ENCODE results near the gene ISM1.

Gene ISM1

DNA sequence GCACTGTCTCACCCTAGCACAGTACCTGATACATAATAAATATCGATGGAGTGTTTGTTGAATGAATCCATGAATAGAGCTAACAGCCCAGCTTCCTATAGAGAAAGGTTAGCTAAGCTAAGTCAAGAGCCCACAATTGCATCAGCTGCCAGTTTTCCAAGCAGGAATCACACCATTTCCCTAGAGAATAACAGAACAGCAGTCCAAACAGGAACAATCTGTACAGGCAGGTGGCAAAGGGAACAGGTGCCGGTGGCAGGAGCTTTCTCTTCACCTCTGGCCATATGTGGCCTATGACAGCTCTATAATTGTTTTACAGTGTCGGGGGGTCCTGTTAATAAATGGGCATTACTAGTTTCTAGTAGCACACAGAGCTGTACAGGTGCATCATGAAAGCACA lies 38.8 kb downstream of the ISM1 start:
- DNase-seq = peak; percentile 78

DNA sequence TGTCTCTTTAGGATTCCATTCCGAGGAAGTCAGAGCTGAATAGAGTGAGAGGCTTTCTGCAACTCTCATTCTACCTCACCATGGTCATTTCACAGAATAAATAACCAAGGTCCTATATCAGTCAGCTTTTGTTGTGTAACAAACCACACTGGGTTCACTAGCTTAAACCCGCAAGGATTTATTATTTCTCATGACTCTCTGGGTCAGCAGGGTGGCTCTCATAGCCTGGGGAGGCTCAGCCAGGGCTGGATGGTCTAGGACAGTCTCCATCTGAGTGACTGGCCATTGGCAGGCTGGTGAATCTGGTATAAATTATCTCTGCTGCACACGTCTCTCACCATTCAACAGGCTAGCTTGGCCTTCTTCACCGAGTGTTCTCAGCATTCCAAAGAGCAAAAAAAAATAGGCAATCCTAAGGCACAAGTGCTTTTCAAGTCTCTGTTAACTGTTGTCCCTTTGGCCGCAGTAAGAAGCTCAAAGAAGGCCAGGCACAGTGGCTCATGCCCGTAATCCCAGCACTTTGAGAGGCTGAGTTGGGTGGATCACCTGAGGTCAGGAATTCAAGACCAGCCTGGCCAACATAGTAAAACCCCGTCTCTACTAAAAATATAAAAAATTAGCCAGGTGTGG lies 39.7 kb downstream of the ISM1 start:
- no peak for DNase-seq

DNA sequence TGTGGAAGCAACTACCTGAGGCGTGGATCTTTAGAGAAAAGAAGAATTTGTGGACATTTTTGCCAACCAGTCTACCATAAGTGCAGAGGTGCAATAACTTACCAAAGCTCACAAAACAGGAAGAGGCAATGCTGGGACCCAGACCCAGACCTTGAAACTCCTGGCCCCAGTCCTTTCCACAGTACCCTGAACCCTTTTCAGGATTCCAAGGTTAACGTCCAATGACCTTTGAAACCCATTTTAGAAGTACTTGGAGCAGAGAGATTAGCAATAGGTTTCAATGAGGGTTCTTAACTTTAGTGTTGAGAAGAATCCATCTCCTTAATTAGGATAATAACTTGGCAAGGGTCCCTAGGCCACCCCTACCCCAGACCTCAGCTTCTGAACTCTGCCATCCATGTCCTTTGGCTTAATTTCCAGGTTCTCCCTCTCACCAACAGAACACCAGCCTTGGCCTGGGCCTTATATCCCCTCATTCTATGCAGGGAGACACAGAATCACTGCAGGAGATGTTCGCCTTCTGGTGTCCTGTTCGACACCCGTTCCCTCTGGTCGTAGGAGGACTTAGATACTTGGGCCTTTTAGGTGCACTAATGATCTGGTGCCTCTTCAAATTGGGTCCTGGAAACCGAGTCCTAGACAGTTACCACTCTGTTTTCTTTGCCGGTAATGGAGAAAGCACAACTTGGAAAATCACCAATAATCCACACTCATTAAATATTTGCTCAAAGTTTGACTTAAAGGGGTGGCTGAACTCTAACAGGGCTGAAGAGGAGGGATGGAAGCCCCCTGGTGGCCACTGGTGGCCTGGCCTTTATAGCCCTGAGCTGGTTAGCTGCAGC lies 40.6 kb downstream of the ISM1 start:
- DNase-seq = peak; percentile 60

DNA sequence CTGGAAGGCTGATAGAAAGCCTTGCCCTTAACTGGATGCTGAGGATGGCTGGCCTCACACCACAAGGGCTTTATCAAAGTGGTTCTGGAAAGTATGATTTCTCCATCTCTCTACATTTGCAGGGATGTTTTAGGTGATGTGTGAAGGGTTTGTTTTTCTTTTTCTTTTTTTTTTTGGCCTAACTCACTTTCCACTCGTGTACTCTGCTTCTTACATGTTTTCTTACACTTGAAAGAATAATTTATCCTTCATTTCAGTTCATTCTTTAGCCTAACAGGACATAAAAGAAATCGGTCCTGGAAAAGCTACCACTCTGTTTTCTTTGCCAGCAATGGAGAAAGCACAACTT lies 41.2 kb downstream of the ISM1 start:
- no peak for DNase-seq

DNA sequence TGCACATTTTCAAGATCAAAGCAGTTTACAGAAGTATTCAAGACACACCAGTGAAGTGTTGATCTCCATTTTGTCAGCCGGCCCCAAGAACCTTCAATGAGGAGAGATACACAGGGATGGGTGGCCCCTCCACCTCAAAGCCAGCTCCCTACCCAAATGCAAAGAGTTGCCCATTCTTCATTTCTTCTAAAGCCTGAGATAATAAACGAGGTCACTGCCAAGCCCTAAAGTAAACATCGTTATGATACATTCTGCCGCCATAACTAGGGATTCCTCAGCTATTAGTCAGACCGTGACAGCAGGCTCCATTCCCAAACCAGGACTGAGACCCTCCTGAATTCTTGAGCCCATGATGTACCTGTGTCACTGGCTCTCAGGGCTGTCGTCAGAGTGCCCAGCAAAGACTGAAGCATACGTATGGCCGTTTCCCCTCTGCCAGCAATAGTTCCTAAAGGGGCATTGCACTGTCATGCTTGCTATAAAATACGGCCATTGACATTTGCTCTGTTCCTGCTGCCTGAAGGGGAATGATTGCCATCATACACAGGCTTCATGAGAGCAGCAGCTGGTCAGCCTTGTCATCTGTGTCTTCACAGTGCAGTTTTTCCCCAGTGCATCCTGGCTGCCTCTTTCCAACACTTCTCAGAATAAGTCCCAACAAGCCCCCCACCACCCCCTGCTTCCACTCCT lies 41.7 kb downstream of the ISM1 start:
- DNase-seq = peak; percentile 34

DNA sequence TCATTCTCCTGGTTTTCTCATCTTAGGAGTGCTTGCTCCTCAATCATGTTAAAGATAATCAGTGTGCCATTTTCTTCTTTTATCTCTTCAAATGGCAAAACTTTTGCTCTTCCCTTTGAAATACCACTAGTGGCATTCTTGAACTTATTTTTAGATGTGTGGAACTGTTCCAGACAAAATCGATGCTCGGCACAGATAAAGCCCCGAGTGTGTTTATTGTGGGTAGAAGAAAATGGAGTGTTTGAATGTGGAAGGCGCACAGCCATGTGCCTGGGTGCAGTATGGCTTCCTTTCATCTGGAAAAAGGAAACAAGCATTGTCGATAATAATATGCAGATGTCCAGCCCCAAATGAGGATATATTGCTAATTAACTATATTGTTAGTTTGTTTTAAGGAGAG lies 42.4 kb downstream of the ISM1 start:
- DNase-seq = no peak

DNA sequence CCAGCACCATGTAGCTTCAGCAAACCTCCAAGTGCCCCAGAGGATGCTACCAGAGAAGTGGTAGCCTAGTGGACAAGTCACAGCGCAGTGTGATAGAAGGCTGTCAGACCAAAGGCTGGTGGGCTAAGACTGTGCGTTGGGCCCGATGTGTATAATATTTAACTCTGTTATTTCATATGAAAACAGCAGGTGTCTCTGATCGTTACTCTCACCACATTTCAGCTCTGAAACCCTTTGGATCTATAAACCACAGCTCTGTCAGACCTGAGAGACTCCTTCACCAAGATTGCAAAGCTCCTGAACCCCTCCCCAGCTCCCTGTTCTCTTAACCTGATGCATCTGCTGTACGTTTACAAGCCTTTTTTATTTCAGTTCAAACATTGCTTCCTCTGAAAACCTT lies 43.8 kb downstream of the ISM1 start:
- no peak for DNase-seq

DNA sequence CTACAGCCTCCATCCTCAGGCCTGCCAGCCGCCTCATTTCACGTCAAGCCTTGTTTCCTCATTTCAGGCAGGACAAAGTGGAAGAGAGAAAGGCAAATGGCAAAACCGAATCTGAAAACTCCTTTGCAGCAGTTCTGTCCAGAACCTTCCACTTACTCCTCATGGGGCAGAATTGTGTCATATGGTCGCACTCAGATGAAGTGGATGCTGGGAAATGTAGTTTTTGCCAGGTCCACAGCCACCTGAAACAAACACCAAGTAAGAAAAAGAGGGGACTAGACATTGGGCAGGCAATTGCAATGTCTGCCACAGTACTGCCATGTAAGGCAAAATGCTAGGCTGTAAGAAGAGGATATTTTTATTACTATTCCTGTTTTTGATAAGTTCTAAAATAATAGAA lies 44.9 kb downstream of the ISM1 start:
- no peak for DNase-seq

DNA sequence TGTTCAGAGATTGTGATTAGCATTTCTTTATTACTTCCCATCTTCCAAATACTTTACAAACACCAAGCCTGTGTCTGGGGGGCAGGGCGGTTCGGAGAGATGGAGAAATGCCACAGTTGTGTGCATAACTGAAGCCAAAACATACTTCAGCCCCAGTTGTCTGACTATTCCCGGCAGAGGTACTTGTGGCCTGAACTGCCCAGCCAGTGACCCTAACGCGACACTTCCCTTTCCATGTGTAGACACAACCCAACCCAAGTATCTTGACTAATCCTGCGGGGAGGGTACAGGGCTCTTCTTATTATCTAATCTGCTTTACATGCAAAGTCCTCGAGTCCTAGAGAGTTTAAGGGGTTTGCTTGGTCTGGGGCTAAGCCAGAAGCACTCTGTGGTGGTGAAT lies 46.2 kb downstream of the ISM1 start:
- no peak for DNase-seq

DNA sequence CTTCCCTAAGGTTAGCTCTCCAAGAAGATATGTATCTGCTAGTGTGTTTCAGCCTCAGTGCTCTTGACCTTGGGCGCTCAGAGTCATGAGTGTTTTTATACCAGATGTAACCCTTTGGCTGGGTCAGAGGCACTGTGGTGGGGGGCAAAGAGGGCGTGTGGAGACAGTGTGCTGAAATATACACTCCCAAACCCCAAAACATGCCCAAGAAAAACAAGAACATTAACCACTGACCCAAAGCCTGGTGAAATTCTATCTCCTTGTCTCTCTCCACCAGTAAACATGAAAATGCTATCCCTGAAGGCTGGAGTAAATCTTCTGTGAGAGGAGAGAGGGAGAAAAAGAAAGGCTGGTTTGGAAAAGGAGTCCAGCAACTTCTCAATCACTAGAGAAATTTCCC lies 47.9 kb downstream of the ISM1 start:
- DNase-seq = no peak

DNA sequence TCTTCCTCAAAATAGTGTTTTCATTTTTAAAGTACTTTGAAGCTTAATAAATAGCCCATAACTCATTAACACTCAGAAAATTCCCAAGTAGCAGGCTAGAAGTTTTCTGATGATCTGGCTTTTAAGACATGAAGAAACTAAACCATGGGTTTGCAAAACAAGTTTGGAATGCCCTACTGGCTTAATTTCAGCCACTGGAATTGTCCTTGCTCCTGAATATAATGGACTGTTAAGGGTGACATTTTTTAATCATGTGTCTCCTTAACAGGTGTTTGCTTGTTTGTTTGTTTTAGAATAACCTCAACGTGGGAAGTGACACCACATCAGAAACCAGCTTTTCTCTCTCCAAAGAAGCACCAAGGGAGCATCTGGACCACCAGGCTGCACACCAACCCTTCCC lies 49.1 kb downstream of the ISM1 start:
- no peak for DNase-seq

DNA sequence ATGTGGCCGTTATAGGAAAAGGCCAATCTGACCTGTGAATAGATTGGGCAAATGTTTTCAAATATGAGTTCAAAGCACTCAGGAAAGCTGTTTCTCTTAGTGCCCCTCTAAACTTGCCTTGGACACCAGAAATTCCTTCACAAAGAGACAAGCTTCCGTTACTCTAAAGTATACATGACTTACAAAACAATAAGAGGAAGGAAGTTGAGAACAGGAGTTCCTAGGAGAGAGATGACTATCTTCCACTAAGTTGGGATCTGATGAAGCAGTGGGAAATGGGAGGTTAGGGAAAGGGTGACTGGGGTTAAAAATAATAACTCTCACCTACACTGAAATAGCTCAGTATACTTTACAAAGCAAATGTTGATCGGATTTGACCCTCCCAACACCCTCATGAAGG lies 50.0 kb downstream of the ISM1 start:
- DNase-seq = no peak

DNA sequence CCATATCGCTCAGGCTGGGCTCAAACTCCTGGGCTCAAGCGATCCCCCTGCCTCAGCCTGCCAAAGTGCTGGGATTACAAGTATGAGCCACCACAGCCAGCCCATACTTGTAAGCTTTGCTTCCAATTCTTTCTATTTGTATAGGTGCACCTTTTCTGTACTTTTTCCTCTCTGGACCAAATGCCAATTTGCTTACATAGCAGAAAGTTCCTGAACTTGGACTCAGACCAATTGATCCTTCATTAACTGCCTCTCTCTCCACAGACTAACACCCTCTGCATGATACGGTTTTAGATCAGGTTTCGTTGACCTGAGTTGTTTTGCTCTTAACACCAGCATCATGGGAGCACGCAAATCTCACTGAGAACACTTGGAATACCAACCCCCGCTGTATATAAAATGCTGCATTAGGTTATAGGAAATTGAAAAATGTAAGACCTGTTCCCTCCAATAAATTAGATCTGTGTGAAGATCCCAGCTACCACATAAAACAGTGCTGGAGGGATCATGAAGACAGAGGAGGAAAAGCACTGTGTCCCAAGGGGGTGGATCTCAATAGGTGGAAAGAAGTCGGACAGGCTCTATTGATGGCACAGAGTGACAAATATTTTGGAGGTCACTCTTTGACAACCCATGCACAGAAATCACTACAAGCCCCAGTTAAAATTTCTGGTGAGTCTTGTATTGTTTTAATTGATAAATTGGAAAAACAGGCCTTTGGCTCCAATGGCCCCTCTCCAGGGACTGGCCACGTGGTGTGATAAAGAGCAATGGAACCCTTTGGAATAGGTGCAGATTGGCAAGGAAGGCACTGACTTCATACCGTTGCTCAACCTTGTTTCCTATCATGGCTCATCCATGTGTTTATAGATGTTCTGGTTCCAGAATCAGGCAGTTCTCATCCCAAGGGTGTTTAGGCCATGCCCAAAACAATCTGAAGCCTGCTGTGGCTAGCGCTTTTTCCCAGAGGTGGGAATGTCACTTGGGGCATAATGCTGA lies 51.2 kb downstream of the ISM1 start:
- DNase-seq = peak; percentile 15

DNA sequence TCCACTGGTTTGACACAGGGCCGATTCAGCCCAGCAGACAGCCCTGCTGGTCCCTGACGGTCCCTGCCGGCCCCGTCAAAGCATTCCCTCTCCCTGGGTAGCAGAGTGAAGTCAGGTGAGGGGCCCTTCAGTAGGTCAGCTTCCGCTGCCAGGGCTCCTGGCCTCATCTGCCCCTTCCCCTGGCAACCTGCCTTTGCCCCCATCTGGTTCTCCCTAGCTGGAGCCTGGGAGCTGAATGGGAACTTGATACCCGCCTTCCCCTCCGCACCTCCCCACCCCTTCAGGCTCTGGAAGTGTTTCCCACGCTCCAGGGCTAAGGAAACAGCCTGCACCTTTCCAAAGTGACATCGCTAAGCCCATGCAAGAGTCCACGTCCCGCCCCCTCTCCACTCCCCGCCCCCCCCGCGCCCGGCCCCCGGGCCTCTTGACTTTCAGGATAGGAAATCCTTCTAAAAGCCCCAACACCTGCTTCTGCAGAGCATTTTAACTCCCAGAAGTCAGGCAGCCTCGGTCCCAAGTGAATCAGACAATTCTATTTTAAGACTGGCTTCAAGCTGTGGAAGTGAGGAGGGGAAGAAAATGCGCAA lies 53.3 kb downstream of the ISM1 start:
- DNase-seq = peak; percentile 87

DNA sequence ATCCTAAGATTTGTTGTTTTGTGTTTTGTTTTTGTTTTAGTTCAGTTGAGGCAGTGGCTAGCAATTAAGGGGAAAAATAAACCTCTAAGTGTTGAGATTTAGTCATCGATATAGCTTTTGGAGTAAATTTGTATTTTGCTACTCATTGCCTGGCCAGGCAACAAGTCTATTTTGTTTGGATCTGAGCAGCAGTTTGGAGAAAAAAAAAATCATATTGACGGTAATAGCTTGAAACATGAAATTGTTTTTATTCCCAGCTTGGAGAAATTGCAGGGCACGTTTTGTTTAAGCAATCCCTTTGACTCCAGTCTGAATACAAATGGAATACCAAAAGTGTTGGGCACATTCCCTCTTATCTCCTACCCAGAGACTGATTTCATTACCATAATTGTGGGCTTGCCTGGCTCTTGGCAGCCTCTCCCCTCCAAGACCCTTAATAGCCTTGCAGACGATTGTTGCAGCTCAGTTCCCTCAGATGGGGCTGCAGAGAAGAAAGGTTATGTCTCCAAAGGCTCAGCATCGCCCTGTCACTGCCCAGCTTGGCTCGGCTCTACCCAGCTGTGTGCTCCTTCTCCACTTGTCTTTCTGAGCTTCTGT lies 56.0 kb downstream of the ISM1 start:
- no peak for DNase-seq

DNA sequence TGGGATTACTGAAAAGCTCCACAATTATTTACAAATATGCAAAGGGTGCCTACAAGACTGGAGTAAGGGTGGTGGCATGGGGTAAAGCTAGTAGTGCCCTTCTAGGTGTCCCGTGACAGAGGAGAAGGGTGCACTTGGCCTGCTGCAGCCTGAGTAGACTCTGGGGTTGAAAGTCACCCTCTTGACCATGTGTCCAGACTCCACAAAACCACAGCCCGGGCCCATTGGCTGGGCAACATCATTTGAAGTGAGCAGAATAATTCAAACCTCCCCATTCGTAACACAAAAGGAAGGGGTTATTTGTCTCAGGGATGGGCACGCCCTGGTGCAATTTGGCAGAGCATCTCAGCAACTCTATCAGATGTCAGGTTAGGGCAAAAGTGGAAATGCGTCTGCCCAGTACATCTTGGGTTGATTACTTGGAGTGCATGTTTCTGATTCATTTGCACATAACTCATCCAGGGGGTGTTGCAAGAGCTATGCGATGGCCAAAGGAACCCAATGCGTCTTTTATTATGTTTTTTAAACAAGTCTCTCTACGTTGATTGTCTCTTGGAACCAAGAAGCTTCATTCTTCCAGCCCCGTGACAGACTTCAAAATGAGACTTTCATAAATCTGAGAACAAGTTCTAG lies 56.7 kb downstream of the ISM1 start:
- DNase-seq = no peak

DNA sequence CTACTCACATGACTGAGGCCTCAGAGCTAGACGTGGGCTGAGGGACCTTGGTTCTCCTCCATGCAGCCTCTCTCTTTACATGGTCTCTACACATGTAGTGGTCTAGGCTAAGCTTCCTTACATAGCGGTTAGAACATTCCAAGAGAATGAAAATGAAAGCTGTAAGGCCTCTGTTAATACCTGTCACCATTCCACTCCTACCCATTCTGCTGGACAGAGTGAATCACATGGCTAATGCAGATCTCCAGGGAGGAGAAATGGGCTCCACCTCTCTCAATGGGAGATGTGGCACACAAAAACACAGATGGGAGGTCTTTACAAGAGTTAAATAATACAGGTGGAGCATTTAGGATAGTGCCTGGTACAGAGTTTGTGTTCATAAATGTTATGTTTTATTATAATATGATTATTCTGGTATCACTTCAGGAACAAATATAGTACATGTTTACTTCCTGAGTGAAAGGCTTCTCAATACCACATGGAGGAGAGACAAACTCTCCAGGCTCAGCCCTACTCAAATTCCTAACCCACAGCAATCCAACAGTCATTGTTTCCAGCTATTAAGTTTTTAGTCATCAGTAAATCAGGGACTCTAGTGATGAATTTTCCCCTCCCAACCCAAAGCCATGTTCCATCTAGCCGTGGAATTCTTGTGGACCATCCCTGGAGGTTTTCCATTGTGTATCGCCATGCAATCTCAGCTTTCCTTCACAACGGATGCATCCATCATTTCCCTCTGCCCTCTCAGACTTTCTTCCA lies 57.9 kb downstream of the ISM1 start:
- no peak for DNase-seq

DNA sequence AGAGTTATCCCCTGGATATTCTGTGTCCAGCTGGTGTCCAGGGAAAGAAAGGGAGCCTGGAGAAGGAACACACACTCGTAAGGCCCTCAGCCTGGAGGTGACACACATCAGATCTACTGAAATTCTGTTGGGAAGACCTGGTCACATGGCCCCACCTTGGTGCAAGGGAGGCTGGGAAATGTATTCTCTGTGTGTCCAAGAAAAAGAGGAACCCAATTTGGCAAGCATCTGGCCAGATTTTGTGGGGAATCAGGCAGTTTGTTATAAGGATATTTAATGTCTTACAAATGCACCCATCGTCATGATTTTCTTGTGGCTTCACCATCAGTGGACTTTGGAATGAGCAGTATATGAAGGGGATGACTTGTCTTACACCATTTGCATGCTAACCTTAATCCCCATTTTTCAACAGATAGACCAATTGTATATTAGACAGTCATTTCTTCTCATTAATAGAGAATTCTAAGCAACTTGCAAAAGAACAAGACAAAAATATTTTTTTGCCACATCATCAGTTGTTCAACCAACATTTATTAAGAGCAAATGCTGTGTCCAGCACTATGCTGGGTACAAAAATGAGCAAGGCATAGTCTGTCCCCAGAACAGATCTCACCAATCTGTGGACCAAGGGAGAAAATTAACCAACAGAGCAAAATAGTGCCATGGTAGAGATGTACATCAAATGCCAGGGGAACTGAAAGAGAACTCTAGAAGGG lies 59.7 kb downstream of the ISM1 start:
- no peak for DNase-seq

DNA sequence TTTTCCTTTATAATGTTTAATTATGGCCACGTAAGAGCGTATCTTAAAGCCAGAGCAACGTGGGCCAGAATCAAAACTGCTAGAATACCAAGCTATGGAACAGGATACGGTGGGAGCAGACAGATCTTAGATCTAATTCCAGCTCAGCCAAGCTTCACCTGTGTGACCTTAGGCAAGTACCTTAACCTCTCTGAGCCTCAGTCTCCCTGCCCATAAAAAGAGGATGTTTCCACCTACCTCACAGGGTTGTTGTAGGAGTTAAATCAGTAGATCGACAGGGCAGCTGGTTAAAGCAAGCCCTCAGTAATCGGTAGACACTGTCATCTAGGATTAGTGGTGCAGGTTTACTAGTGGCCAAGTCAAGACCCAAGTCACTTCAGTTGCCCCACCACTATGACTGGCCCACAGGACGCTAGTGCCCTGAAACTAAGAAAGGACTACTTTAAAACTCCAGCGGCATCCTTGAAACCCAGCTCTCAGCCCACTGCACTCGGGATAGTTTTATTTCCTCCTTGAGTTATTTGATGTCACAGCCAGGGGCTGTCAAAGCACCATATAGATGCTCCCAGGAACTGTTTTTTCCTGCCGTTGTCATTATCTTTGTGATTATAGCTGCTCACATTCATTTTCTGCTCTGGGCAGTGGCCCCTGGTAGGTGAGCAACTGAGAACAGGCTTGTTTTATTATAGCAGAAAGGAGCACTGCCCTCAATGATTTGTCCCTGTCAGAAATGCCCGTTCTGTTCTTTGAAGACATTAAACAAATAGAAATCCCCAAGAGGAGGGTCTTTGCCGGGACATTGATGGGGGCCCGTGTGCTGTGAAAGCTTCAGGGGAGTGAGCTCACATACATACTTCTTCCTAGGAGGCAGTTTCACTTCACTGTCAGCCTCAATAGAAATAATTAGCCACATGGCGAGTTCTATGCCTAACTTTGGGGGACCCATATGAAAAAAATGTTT lies 63.1 kb downstream of the ISM1 start:
- no peak for DNase-seq
